ENCODE data around the gene CENPT.
"Not testable (repeated sequence)": the region's sequence is repeated elsewhere in the genome, so short reads cannot be mapped to it uniquely, and the experiment has no call there.

The CENPT gene

DNA sequence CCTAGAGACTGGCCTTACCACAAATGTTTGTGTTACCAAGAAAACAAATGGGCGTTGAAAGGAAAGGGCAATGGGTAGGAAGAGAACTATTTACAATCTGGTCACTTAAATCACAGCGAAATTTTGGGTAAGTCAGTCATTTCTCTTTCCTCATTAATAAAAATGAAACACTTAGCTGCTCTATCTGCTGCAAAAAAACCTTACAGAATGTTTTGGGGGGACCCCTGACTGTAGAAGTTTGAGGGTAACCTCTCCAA, 1.5 kb downstream of the CENPT start:
- no peak for DNase-seq (ENCODE audit: low read depth)

- DNase-seq (ENCODE audit: low read depth), result no peak
These were observed 2.0 kb downstream of the CENPT start for GRCh38 chr16:67845291-67846062.

DNA sequence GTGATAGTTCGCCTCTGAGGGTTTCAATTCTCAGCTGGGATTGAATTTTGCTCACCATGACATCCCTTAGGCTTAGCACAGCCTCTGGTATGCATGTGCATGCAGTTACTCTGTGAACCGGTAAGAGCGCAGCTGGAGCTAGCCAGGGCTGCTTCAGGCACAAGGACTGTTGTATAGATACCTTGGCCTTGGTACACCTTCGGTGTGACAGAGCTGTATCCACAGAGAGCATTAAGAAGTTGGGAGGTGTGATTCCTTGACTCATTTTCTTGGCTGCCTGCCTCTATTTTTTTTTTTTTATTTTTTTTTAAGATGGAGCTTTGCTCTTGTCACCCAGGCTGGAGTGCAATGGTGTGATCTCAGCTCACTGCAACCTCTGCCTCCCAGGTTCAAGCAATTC, 3.0 kb downstream of the CENPT start:
- DNase-seq (ENCODE audit: low read depth), result no peak

GRCh38 chr16:67843343-67843765, 4.1 kb downstream of the CENPT start:
- DNase-seq (ENCODE audit: low read depth), result no peak

GRCh38 chr16:67842509-67843342, 4.8 kb downstream of the CENPT start:
- DNase-seq (ENCODE audit: low read depth), result peak; percentile 17

- peak; percentile 88 for DNase-seq (ENCODE audit: low read depth)
These were observed 5.5 kb downstream of the CENPT start, which contains the start of gene THAP11 for GRCh38 chr16:67841816-67842508. TSS of gene THAP11 (plus strand) at chr16:67842320. CDS start at chr16:67842555, 235 bp downstream.

- DNase-seq (ENCODE audit: low read depth), result no peak
These were observed 6.2 kb downstream of the CENPT start for GRCh38 chr16:67841198-67841815.

GRCh38 chr16:67837811-67838210, 9.7 kb downstream of the CENPT start:
- DNase-seq (ENCODE audit: low read depth), result no peak

DNA sequence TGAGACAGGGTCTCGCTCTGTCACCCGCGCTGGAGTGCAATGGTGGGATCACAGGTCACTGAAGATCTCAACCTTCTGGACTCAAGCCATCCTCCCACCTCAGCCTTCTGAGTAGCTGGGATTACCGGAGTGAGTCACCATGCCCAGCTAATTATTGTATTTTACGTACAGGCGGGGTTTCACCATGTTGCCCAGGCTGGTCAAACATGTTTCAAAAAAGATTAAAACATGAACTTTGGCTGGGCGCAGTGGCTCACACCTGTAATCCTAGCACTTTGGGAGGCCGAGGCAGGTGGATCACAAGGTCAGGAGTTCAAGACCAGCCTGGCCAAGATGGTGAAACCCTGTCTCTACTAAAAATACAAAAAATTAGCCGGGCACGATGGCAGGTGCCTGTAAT, 10.3 kb downstream of the CENPT start:
- DNase-seq (ENCODE audit: low read depth), result not testable (repeated sequence)

DNA sequence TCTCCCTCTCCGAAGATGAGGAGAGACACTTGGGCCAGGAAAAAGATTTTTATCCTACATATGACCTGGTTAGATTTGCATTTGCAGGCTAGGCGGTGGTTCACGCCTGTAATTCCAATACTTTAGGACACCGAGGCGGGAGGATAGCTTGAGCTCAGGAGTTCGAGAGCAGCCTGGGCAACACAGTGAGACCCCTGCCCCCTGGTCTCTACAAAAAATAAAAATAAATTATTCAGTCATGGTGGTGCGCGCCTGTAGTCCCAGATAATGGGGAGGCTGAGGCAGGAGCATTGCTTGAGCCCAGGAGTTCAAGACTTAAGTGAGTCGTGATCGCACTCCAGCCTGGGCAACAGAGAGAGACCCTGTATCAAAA, 13.3 kb downstream of the CENPT start:
- no peak for DNase-seq (ENCODE audit: low read depth)

DNA sequence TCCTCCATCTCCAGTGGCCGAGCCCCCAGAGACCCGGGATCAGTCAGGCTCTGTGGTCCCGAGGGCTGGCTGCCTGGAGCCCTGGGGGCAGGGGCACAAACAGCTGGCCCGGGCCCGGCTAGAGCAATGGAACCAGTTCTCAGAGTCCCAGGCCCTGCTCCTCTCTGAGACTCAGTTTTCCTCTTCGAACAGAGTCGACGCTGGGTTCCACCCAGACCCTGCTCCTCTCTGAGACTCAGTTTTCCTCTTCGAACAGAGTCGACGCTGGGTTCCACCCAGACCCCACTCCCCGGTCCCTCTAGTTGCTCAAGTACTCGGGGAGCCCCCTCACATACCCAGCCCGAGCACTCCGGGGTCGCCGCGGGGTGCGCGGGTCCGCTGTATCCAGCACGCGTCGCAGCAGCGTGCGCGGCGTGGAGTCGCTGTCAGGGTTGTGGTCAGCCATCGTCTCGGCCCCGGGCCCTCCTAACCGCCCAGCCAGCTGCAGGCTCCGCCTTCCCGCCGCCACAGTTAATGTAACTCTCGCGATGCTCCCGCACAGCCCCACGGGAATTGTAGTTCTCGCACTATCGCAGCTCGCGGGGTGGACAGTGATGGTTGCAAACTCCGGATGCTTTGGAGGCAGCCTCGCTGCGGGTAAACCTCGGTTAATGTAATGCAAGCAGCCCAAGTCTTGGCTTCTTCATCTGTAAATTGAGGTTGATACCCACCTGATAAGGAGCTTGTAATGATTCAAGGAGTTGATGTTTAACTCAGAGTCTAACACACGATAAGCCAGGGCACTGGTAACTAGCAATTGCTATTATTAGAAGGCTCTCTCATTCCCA, 13.9 kb downstream of the CENPT start:
- DNase-seq (ENCODE audit: low read depth), result peak; percentile 76

GRCh38 chr16:67833030-67833414, 14.5 kb downstream of the CENPT start:
- DNase-seq (ENCODE audit: low read depth), result peak; percentile 28

DNA sequence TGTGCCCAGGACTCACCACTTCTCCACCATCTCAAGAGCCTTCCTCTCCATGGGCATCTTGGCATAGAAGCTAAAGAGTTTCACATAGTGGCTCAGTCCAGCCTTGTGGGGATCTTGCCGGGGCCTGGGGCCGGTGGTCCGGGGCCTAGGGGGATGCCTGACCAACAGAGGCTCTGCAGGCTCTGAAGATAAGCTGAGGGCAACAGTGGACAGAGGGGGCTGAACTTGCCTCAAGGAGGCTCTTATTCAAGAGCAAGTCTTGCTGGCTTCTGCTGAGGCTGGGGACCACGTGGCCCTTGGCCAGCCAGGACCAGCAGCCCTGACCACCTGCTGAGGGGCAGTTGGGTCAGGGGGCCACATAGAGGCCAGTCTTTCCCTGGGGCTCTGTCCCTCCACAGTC, 18.8 kb downstream of the CENPT start:
- no peak for DNase-seq (ENCODE audit: low read depth)

GRCh38 chr16:67825906-67826305, 21.6 kb downstream of the CENPT start:
- no peak for DNase-seq (ENCODE audit: low read depth)

GRCh38 chr16:67825119-67825518, 22.4 kb downstream of the CENPT start:
- no peak for DNase-seq (ENCODE audit: low read depth)

DNA sequence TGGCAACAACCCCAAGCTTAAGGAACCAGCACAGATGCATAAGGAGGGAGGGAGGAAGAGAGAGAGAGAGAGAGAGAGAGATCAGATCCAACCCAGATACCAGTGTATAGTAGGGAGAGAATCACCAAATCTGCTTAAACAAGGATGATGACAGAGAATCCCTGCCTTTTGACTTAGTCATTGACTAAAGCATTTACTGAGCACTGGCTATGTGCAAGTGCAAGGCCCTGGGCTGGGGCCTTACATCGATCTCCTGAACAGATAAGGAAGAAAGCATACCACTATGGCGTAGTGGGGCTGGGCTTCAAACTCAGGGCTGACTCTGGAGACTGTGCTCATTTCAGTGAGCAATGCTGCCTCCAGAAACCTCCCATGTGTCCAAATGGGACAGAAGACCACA, 25.0 kb downstream of the CENPT start:
- no peak for DNase-seq (ENCODE audit: low read depth)

GRCh38 chr16:67820608-67821259, 26.8 kb downstream of the CENPT start:
- no peak for DNase-seq (ENCODE audit: low read depth)

DNA sequence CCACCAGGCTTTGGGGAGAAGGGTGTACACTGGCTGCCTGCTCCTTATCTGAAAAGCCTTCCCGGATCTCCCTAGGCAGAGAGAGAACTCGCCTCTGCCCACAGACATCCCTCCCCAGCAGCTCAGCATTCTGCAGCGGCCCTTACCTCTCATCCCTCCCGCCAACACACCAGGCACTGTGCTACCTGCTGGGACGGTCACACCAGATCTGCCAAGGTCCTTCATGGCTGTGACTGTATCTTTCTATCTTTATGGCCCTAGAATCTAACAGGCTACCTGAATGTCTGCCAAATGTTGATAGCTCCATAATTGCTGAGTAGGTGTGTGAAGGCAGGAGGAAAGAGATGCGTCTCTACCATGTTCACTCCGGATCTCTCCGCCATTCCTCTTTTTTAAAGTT, 32.9 kb downstream of the CENPT start:
- DNase-seq (ENCODE audit: low read depth), result no peak

- no peak for DNase-seq (ENCODE audit: low read depth)
These were observed 35.6 kb downstream of the CENPT start for GRCh38 chr16:67811899-67812298.

- no peak for DNase-seq (ENCODE audit: low read depth)
These were observed 40.3 kb downstream of the CENPT start for GRCh38 chr16:67807148-67807682.
